SIG-M5 (cell line): ENCODE results near the gene CCDC192.
"Not testable (repeated sequence)": the region's sequence is repeated elsewhere in the genome, so short reads cannot be mapped to it uniquely, and the experiment has no call there.

ENCODE experiments used
- DNase-seq: peaks from one replicate; lab custom pipeline; 2025; lab: John Stamatoyannopoulos, UW

The CCDC192 gene

GRCh38 chr5:127762412-127762811 is 59.2 kb downstream of the CCDC192 start:
- no peak for DNase-seq

- no peak for DNase-seq
Observed at GRCh38 chr5:127766676-127767335, 63.6 kb downstream of the CCDC192 start.

GRCh38 chr5:127769386-127769785 is 66.2 kb downstream of the CCDC192 start:
- DNase-seq, result no peak

- no peak for DNase-seq
Observed at GRCh38 chr5:127770272-127770671, 67.1 kb downstream of the CCDC192 start.

GRCh38 chr5:127772531-127772930 is 69.3 kb downstream of the CCDC192 start:
- DNase-seq, result no peak

- no peak for DNase-seq
Observed at GRCh38 chr5:127774221-127774620, 71.0 kb downstream of the CCDC192 start.

- no peak for DNase-seq
Observed at GRCh38 chr5:127776477-127776876, 73.3 kb downstream of the CCDC192 start.

GRCh38 chr5:127777957-127778356 is 74.8 kb downstream of the CCDC192 start:
- no peak for DNase-seq

GRCh38 chr5:127782450-127782849 is 79.3 kb downstream of the CCDC192 start:
- not testable (repeated sequence) for DNase-seq

- no peak for DNase-seq
Observed at GRCh38 chr5:127785098-127785927, 82.1 kb downstream of the CCDC192 start.

- DNase-seq, result no peak
Observed at GRCh38 chr5:127791439-127791838, 88.2 kb downstream of the CCDC192 start.

- not testable (repeated sequence) for DNase-seq
Observed at GRCh38 chr5:127791908-127792307, 88.7 kb downstream of the CCDC192 start.

GRCh38 chr5:127793052-127793451 is 89.9 kb downstream of the CCDC192 start:
- no peak for DNase-seq

- no peak for DNase-seq
Observed at GRCh38 chr5:127793879-127794278, 90.7 kb downstream of the CCDC192 start.

- no peak for DNase-seq
Observed at GRCh38 chr5:127796211-127796610, 93.0 kb downstream of the CCDC192 start.

- DNase-seq, result no peak
Observed at GRCh38 chr5:127799293-127799905, 96.2 kb downstream of the CCDC192 start.

- DNase-seq, result no peak
Observed at GRCh38 chr5:127801751-127802476, 98.7 kb downstream of the CCDC192 start.

GRCh38 chr5:127802477-127802865 is 99.3 kb downstream of the CCDC192 start:
- no peak for DNase-seq

- DNase-seq, result no peak
Observed at GRCh38 chr5:127804886-127805426, 101.8 kb downstream of the CCDC192 start.

GRCh38 chr5:127805448-127805847 is 102.3 kb downstream of the CCDC192 start:
- no peak for DNase-seq

GRCh38 chr5:127806776-127807175 is 103.6 kb downstream of the CCDC192 start:
- no peak for DNase-seq

- DNase-seq, result no peak
Observed at GRCh38 chr5:127809533-127809932, 106.3 kb downstream of the CCDC192 start.
